Muscle layer of colon (tissue), 2 donors: ENCODE measurements around the gene TRPM2.

Experiments
- H3K27ac ChIP-seq: one replicate; pipeline ENCODE4 v1.7.0; 2013; ENCODE audit warnings: low read depth, mild to moderate bottlenecking, low read length, moderate library complexity
- H3K27me3 ChIP-seq, 2 donors: one replicate each; pipeline ENCODE4 v1.7.0; 2013; ENCODE audit warnings: low read length in 2 of 2, mild to moderate bottlenecking in 2 of 2; ENCODE audit not compliant: insufficient read depth in 2 of 2, control insufficient read depth in 1 of 2
- H3K36me3 ChIP-seq: one replicate; pipeline ENCODE4 v1.7.0; 2013; ENCODE audit warnings: mild to moderate bottlenecking, low read length; ENCODE audit not compliant: insufficient read depth
- H3K4me1 ChIP-seq: one replicate; pipeline ENCODE4 v1.7.0; 2013; ENCODE audit warnings: mild to moderate bottlenecking, low read length; ENCODE audit not compliant: insufficient read depth
- H3K4me3 ChIP-seq, 2 donors: one replicate each; pipeline ENCODE4 v1.7.0; 2013; ENCODE audit warnings: low read length in 2 of 2, low read depth in 1 of 2, mild to moderate bottlenecking in 1 of 2, moderate library complexity in 1 of 2
- H3K9ac ChIP-seq: one replicate; pipeline ENCODE4 v1.7.0; 2013; ENCODE audit warnings: low read length
- H3K9me3 ChIP-seq: one replicate; pipeline ENCODE4 v1.7.0; 2013; ENCODE audit warnings: mild to moderate bottlenecking, low read length
- donor health status: abdominal sarcoma.
- donor health status: Adenocarcinoma of cecum.

TRPM2 gene

DNA sequence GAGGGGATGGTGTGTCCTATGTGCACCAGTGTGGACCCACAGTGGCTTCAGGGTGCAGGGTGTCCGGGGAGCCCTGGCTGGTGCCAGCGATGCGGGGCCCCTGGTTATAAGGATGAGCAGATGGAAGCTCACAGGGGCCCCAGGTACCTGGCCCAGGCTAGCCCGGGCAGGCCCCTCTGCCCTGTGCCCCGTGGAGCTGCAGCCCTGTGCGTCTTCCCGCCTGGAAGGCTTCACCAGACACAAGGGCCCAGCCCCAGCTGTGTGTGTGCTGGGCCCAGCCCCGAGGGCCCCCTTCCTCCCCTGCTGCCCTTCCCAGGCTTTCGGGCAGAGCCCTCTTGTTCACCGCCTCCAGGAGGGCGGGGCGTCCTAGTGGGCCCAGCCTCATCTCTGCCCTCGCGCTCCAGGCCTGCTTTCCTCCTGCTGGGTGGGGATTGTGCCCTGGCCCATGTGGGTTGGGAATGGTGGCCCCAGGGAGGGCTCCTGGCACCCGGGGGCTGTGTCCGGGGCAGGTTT, 37.7 kb upstream of the TRPM2 start:
- no peak overlapping the region for H3K9ac ChIP-seq
- no peak overlapping the region for H3K27ac ChIP-seq
- H3K4me1 ChIP-seq: no peaks in the 10 kb centered on the region
- H3K9me3 ChIP-seq: no peaks in the 10 kb centered on the region
- H3K27me3 ChIP-seq: no peaks in the 10 kb centered on the region
- no peak overlapping the region for H3K4me3 ChIP-seq
- peaks cover 13% of the 10 kb centered on the region for H3K36me3 ChIP-seq

DNA sequence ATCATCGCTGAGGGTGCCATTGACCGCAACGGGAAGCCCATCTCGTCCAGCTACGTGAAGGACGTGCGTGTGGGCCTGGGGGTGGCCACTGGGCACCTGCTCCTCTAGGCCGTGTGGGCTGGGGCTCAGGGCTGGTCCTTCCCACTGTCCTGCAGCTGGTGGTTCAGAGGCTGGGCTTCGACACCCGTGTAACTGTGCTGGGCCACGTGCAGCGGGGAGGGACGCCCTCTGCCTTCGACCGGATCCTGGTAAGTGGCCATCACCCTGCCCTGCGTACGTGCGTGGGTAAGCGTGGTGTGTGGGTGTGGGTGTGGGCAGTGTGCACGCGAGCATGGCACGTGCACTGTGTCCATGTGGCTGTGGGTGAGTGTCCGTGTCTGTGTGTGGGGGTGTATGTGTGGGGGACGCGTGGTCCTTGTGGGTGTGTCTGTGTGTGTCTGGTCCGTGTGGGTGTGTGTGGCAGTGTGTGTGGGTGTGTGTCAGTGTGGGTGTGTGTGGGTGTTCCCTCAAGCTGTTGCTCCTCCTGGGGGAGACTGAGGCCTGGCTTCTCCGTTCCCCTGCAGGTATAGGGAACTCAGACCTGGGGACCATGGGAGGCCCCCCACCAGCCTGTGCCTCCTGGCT, 37.0 kb upstream of the TRPM2 start:
- H3K9ac ChIP-seq: no peak overlapping the region
- H3K4me3 ChIP-seq: no peak overlapping the region

DNA sequence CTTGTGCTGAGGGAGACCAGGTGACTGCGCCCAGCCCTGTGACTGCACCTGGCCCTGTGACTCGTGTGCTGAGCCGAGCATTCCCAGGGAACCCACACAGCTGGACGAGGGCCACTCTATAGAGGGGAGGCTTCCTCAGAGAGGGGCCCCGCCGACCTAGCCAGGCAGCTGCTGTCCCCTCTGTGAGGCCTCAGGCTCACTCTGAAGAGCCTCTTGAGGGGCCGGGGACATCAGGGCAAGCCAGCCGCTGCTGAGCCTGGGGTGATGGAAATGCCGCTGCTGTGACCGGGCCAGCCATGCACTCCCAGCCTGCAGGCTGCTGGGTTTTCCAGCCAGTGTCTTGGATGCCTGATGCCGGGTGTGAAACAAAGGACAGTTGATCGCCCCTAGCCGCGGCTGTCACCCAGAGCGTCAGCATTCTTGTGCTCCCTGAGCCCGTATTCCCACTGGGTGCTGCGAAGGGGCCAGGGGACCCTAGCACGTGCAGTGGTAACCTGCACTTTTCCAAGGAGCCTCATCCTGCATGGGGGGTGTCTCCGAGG, 36.1 kb upstream of the TRPM2 start:
- no peaks in the 10 kb centered on the region for H3K9me3 ChIP-seq
- H3K27ac ChIP-seq: no peak overlapping the region
- H3K4me3 ChIP-seq: no peak overlapping the region
- H3K27me3 ChIP-seq: no peaks in the 10 kb centered on the region
- no peaks in the 10 kb centered on the region for H3K4me1 ChIP-seq
- H3K9ac ChIP-seq: no peak overlapping the region
- H3K36me3 ChIP-seq: peaks cover 6% of the 10 kb centered on the region

More for the DNA sequence above, 37.0 kb upstream of the TRPM2 start:
- Histone ChIP-seq H3K27ac (no peak overlapping the region), H3K4me1 (no peaks in the 10 kb centered on the region), H3K27me3 (no peaks in the 10 kb centered on the region), H3K36me3 (peaks cover 6% of the 10 kb centered on the region), H3K9me3 (no peaks in the 10 kb centered on the region)

DNA sequence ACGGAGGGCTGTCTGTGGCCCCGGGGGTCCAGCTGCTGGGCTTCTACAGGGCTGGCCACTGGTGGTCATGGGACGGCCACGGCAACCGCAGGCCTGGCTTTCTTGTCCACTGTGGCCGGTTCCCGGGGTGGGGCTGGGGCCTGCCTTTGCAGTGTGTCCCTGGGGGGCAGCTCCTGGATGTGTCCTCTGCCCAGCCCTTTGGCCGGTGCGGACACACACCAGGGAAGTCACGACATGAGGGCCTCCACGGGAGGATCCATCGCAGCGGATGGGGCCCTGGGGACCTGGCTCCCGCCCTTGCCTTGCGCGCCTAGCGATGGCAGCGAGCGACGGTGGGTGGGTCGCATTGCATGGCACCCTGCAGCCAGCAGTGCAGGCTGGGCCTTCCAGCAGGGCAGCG, 35.5 kb upstream of the TRPM2 start:
- Histone ChIP-seq H3K9me3 (no peaks in the 10 kb centered on the region), H3K36me3 (peaks cover 7% of the 10 kb centered on the region), H3K4me1 (no peaks in the 10 kb centered on the region), H3K27me3 (no peaks in the 10 kb centered on the region), H3K4me3 (no peak overlapping the region), H3K9ac (no peak overlapping the region), H3K27ac (no peak overlapping the region)

DNA sequence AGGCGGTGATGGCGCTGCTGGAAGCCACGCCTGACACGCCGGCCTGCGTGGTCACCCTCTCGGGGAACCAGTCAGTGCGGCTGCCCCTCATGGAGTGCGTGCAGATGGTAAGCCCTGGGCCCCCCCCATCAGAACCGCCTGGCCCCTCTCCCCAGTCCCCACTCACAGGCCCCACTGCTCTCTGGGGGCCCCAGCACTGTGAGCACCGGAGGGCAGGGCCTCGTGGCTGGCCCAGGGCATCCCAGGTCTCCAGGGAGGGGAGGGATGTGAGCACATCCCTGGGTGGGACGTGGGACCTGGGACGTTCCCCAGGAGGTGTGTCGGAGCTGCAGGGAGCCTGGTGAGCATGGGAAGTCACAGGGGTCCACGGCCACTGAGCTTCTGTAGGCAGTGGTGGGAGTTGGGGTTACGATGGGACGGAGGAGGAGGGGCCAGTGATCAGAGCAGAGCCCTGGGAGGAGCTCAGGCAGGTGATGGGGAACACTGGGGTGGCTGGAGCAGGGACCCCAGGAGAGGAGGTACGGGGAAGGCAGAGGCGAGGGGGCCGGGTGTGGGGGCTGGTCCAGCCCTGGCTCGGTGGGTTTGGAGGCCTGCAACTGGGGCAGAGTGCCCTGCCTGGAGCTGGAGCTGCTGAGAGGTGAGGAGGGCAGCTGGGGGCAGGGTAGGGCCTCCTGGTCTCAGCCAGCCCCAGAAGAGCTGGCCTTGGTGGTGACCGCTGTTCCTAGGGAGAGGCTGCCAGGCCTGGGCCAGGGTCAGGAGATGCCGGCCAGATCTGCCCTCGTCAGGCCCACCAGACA, 34.7 kb upstream of the TRPM2 start:
- H3K4me3 ChIP-seq: no peak overlapping the region
- H3K9ac ChIP-seq: no peak overlapping the region
- no peak overlapping the region for H3K27ac ChIP-seq
- no peaks in the 10 kb centered on the region for H3K9me3 ChIP-seq
- no peaks in the 10 kb centered on the region for H3K27me3 ChIP-seq
- H3K4me1 ChIP-seq: no peaks in the 10 kb centered on the region
- H3K36me3 ChIP-seq: peaks cover 12% of the 10 kb centered on the region

DNA sequence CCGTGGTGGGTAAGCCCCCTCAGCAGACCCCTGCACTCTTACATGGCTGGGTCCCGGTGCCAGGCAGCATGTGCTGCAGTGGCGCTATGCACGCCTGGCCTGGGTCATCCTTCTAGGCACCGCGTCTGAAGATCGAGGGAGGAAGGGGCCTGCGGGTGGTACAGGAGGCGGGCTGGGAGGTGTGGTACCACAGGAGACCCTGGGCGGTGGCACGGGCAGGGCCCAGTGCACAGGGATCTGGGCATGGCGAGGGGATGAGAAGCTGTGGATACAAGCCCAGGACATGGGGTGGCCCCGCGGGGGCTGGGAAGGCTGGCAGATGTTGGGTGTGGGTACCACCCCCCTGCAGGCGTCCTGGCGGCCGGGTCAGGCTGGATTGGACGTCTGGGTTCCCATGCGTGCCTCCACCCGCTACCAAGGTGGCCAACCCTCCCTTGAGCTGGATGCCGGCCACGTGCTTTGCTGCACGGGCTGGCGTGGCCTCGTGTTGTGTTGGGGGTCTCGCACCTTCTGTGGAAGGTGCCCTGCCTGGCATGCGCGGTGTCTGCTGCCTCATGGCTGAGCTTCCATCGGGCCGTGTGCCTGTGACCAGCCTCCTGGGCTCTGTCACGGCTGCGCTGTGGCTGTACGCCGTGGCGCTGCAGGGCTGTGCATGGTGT, 33.9 kb upstream of the TRPM2 start:
- Histone ChIP-seq H3K4me1 (no peaks in the 10 kb centered on the region), H3K4me3 (no peak overlapping the region), H3K36me3 (peaks cover 12% of the 10 kb centered on the region), H3K27ac (no peak overlapping the region), H3K9me3 (no peaks in the 10 kb centered on the region), H3K27me3 (no peaks in the 10 kb centered on the region), H3K9ac (no peak overlapping the region)

DNA sequence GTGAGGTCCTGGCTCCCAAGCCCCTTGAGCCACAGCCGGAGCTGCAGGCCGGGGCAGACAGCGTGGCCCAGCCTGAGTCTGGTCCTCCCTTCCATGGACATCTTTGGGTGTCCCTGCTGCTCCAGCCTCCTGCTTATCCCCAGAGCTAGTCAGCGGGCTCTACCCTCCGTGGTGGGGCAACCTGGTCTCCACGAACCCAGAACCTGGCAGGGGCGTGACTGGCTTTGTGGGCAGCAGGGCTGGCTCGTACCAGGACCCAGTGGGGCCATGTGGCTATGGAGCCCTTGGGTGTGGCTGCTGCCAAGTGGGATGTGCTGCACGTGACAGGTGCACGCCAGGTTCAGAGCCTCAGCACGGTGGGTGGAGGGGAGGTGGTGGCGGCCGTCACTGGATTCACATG, 32.6 kb upstream of the TRPM2 start:
- no peak overlapping the region for H3K27ac ChIP-seq
- no peaks in the 10 kb centered on the region for H3K9me3 ChIP-seq
- no peak overlapping the region for H3K9ac ChIP-seq
- H3K4me1 ChIP-seq: no peaks in the 10 kb centered on the region
- no peaks in the 10 kb centered on the region for H3K27me3 ChIP-seq
- no peak overlapping the region for H3K4me3 ChIP-seq
- peaks cover 15% of the 10 kb centered on the region for H3K36me3 ChIP-seq

DNA sequence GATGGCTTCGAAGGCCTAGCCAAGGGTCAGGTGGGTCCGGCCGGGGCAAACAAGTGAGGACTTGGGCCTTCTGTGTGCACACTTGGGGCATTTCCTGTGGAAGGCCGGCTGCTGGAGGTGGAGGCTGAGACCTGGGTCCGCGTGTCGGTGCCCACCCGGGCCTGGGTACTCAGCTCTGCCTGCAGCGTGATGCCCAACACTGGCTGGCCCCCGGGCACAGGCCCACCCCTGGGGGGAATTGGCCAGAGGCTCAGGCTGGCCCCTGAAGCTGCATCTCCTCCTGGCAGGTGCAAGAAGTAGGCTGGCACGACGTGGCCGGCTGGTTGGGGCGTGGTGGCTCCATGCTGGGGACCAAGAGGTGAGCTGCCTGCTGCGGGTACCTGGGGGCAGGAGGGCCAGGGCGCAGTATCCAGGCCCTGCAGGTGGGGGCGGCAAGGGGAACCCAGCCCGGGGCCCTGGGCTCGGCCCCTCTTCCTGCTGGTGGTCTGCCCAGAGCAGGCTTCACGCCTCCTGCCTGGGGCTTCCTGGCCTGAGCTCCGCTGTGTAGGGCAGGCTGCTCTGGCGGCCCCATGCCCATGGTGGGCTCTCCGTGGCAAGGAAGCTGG, 31.5 kb upstream of the TRPM2 start:
- Histone ChIP-seq H3K27me3 (no peaks in the 10 kb centered on the region), H3K4me1 (no peaks in the 10 kb centered on the region), H3K9me3 (no peaks in the 10 kb centered on the region), H3K27ac (no peak overlapping the region), H3K9ac (no peak overlapping the region), H3K36me3 (peaks cover 18% of the 10 kb centered on the region), H3K4me3 (no peak overlapping the region)

DNA sequence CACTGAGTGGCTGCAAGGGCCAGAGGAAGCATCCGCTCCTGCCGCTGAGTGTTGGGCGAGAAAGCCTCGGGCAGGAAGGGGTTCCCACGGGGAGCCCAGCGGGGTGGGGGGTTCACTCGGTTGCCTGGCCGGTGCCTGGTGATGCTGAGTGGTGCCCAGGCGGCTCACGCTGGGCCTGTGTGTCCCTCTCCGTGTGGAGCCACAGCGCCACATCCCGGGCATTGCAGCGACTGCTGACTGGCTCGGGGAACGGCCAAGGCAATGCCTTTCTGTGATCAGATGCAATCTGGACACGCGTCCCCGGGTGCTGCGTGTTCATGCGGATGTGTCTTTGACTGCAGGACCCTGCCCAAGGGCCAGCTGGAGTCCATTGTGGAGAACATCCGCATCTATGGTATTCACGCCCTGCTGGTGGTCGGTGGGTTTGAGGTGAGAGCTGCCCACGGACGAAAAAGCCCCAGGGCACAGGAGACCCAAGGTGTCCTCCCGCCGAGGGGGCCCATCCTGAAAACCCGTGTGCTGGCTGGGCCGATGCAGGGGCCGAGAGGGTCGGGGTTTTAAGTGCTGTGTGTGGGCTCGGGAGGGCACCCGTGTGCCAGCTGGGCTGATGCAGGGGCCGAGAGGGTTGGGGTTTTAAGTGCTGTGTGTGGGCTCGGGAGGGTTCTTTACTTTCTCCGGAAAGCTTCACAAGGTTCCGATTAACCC, 30.6 kb upstream of the TRPM2 start:
- H3K4me3 ChIP-seq: no peak overlapping the region
- no peak overlapping the region for H3K27ac ChIP-seq
- H3K9me3 ChIP-seq: no peaks in the 10 kb centered on the region
- no peaks in the 10 kb centered on the region for H3K4me1 ChIP-seq
- no peak overlapping the region for H3K9ac ChIP-seq
- peaks cover 18% of the 10 kb centered on the region for H3K36me3 ChIP-seq
- no peaks in the 10 kb centered on the region for H3K27me3 ChIP-seq

DNA sequence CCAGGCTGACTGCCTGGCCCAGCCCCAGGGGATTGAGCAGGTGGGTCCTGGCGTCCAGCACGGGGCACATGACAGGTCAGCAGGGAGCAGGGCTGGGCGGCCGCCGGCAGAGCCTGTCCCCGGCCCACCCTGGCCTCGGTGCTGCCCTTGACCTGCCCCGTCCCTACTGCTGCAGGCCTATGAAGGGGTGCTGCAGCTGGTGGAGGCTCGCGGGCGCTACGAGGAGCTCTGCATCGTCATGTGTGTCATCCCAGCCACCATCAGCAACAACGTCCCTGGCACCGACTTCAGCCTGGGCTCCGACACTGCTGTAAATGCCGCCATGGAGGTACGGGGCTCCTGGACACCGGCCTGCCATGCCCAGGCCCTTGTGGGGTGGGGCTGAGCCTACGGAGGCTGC, 29.8 kb upstream of the TRPM2 start:
- Histone ChIP-seq H3K4me3 (no peak overlapping the region), H3K4me1 (no peaks in the 10 kb centered on the region), H3K9ac (no peak overlapping the region), H3K27ac (no peak overlapping the region), H3K27me3 (no peaks in the 10 kb centered on the region), H3K9me3 (no peaks in the 10 kb centered on the region), H3K36me3 (peaks cover 18% of the 10 kb centered on the region)
